Aorta (tissue), 5 donors: Measurements from ENCODE around the gene NACA2. TPM values are rescaled to one million over a fixed set of nuclear protein-coding genes. Genes with fewer than 3 reads are reported as not detected.

ENCODE experiments used
- ATAC-seq: fragments of 200-7000 bp; cut with Tn5 transposase; one replicate; pipeline ENCODE4 v1.9.1; 2022; ENCODE audit warnings: moderate library complexity; ENCODE audit not compliant: low FRiP score
- DNase-seq, 2 donors: peaks; one replicate each; pipeline ENCODE4 v3.0.0-alpha.2; 2020
- H3K27ac ChIP-seq, 2 donors: one replicate each; pipeline ENCODE4 v1.5.1; 2013; ENCODE audit warnings: low read length in 2 of 2, mild to moderate bottlenecking in 2 of 2, moderate library complexity in 2 of 2, control low read depth in 1 of 2, inconsistent platforms in 1 of 2, low read depth in 1 of 2
- H3K27me3 ChIP-seq, 2 donors: one replicate each; pipeline ENCODE4 v1.6.1; 2013; ENCODE audit warnings: control low read depth in 1 of 2, low read length in 1 of 2, mild to moderate bottlenecking in 1 of 2, moderate library complexity in 1 of 2; ENCODE audit not compliant: insufficient read depth in 2 of 2, control insufficient read depth in 1 of 2
- H3K36me3 ChIP-seq, 2 donors: one replicate each; pipeline ENCODE4 v1.6.1; 2013; ENCODE audit warnings: control low read depth in 1 of 2, low read length in 1 of 2, mild to moderate bottlenecking in 1 of 2; ENCODE audit not compliant: insufficient read depth in 2 of 2, control insufficient read depth in 1 of 2
- H3K4me1 ChIP-seq, 2 donors: one replicate each; pipeline ENCODE4 v1.6.1; 2013; ENCODE audit warnings: low read length in 2 of 2, control low read depth in 1 of 2, mild to moderate bottlenecking in 1 of 2, moderate library complexity in 1 of 2; ENCODE audit not compliant: insufficient read depth in 2 of 2, control insufficient read depth in 1 of 2
- H3K4me3 ChIP-seq, 2 donors: one replicate each; pipeline ENCODE4 v1.5.1; 2013; ENCODE audit warnings: low read length in 2 of 2, control low read depth in 1 of 2, mild to moderate bottlenecking in 1 of 2
- H3K9me3 ChIP-seq: one replicate; pipeline ENCODE4 v1.6.1; 2013; ENCODE audit warnings: mild to moderate bottlenecking, low read length; ENCODE audit not compliant: control insufficient read depth
- WGBS, 2 donors: extraction: QIAGEN DNeasy Blood & Tissue Kit; methylation state at CpG; one replicate each; pipeline ENCODE4 v1.1.7; 2013; 5-methylcytosine and 5-hydroxymethylcytosine counted together
- intact Hi-C, 2 donors: fragments of 100-400 bp; cut with DNase I; formaldehyde crosslinking; loops; one replicate each; pipeline versions ENCODE4 v1.14.2 to v1.15.0; 2022
- polyA plus RNA-seq, 2 donors: library from polyadenylated mRNA; stranded (reverse); fragments of 200-250 nt; gene quantifications; one replicate each; pipeline ENCODE4 v1.2.3, GENCODE V29; 2013
- total RNA-seq, 2 donors: library from RNA; stranded (reverse); fragmentation: NEBNext Ultra II Directional; extraction: Animal tissue kit (Norgen Biotek cat#: 25700); gene quantifications; one replicate each; pipeline ENCODE4 v1.2.1, GENCODE V29; 2021
- donor health status: healthy with polysubstance abuse.
- donor health status: Bipolar disorder and iron deficiency.
- donor health status: DM: no; HTN: no; CAD: no.
- donor health status: DM: no; HTN: no; CAD: no.
- donor health status: DM: yes; HTN: yes; CAD: no.

Gene NACA2
- total and polyA plus RNA-seq, 4 donors: 0.20 TPM; not detected in 3

- Histone ChIP-seq H3K36me3 (no peaks in the 10 kb centered on the region), H3K27me3 (no peaks in the 10 kb centered on the region), H3K27ac (no peak overlapping the region), H3K9me3 (no peaks in the 10 kb centered on the region), H3K4me1 (no peaks in the 10 kb centered on the region), H3K4me3 (no peak overlapping the region)
- ATAC-seq: no peak
- intact Hi-C loops: no loop called here
- WGBS, 2 donors: 16 to 17% methylated on average over 2 of the region's 2 CpGs
- DNase-seq: no peak
Observed at GRCh38 chr17:61627658-61628057, 36.6 kb upstream of the NACA2 start.

- Histone ChIP-seq H3K9me3 (no peaks in the 10 kb centered on the region), H3K4me3 (no peak overlapping the region), H3K36me3 (no peaks in the 10 kb centered on the region), H3K27ac (no peak overlapping the region), H3K4me1 (no peaks in the 10 kb centered on the region), H3K27me3 (no peaks in the 10 kb centered on the region)
- no peak for DNase-seq
- intact Hi-C loops: no loop called here
- no peak for ATAC-seq
Observed at GRCh38 chr17:61627125-61627524, 36.1 kb upstream of the NACA2 start.

GRCh38 chr17:61625564-61625963, 34.5 kb upstream of the NACA2 start:
- Histone ChIP-seq H3K27ac (no peak overlapping the region), H3K27me3 (no peaks in the 10 kb centered on the region), H3K4me1 (no peaks in the 10 kb centered on the region), H3K4me3 (no peak overlapping the region), H3K9me3 (peaks cover 3% of the 10 kb centered on the region), H3K36me3 (no peaks in the 10 kb centered on the region)
- no peak for ATAC-seq
- WGBS, 2 donors: 91 to 93% methylated on average over 5 of the region's 5 CpGs
- intact Hi-C loops: no loop called here
- DNase-seq: no peak

- peaks cover 3% of the 10 kb centered on the region for H3K9me3 ChIP-seq
- no peak for DNase-seq
- no peaks in the 10 kb centered on the region for H3K27me3 ChIP-seq
- 44 to 59% methylated on average over 1 of the region's 1 CpG for WGBS, 2 donors
- no peaks in the 10 kb centered on the region for H3K4me1 ChIP-seq
- H3K36me3 ChIP-seq: no peaks in the 10 kb centered on the region
- H3K27ac ChIP-seq: no peak overlapping the region
- no peak for ATAC-seq
- intact Hi-C loops: no loop called here
- H3K4me3 ChIP-seq: no peak overlapping the region
Observed at GRCh38 chr17:61624951-61625350, 33.9 kb upstream of the NACA2 start.

GRCh38 chr17:61621317-61621716, 30.3 kb upstream of the NACA2 start:
- DNase-seq: no peak
- Histone ChIP-seq H3K4me3 (no peak overlapping the region), H3K36me3 (no peaks in the 10 kb centered on the region), H3K9me3 (peaks cover 3% of the 10 kb centered on the region), H3K4me1 (no peaks in the 10 kb centered on the region), H3K27me3 (no peaks in the 10 kb centered on the region), H3K27ac (no peak overlapping the region)
- intact Hi-C loops: no loop called here
- WGBS, 2 donors: 73 to 82% methylated on average over 2 of the region's 2 CpGs
- ATAC-seq: no peak

- Histone ChIP-seq H3K9me3 (peaks cover 3% of the 10 kb centered on the region), H3K27ac (no peak overlapping the region), H3K27me3 (no peaks in the 10 kb centered on the region), H3K4me1 (no peaks in the 10 kb centered on the region), H3K4me3 (no peak overlapping the region), H3K36me3 (no peaks in the 10 kb centered on the region)
- DNase-seq (no peak), ATAC-seq (no peak)
- intact Hi-C loops: no loop called here
- 96 to 97% methylated on average over 1 of the region's 1 CpG for whole genome bisulfite sequencing, 2 donors
Observed at GRCh38 chr17:61619953-61620352, 28.9 kb upstream of the NACA2 start.

- H3K4me3 ChIP-seq: no peak overlapping the region
- H3K4me1 ChIP-seq: no peaks in the 10 kb centered on the region
- H3K9me3 ChIP-seq: peaks cover 3% of the 10 kb centered on the region
- no peaks in the 10 kb centered on the region for H3K36me3 ChIP-seq
- intact Hi-C loops: no loop called here
- WGBS, 2 donors: 77 to 96% methylated on average over 1 of the region's 1 CpG
- ATAC-seq: no peak
- DNase-seq: no peak
- H3K27me3 ChIP-seq: no peaks in the 10 kb centered on the region
- H3K27ac ChIP-seq: no peak overlapping the region
Observed at GRCh38 chr17:61619493-61619892, 28.5 kb upstream of the NACA2 start.

- Histone ChIP-seq H3K4me3 (no peak overlapping the region), H3K36me3 (no peaks in the 10 kb centered on the region), H3K4me1 (no peaks in the 10 kb centered on the region), H3K27ac (no peak overlapping the region), H3K27me3 (no peaks in the 10 kb centered on the region), H3K9me3 (peaks cover 3% of the 10 kb centered on the region)
- 63 to 70% methylated on average over 1 of the region's 1 CpG for WGBS, 2 donors
- no peak for ATAC-seq
- DNase-seq: no peak
- intact Hi-C loops: no loop called here
Observed at GRCh38 chr17:61618950-61619349, 27.9 kb upstream of the NACA2 start.

- no peaks in the 10 kb centered on the region for H3K36me3 ChIP-seq
Observed at GRCh38 chr17:61617330-61617729, 26.3 kb upstream of the NACA2 start.

More at GRCh38 chr17:61617330-61617729, 26.3 kb upstream of the NACA2 start:
- intact Hi-C loops: no loop called here
- no peaks in the 10 kb centered on the region for H3K27me3 ChIP-seq
- ATAC-seq (no peak), DNase-seq (no peak)
- H3K9me3 ChIP-seq: peaks cover 3% of the 10 kb centered on the region
- no peak overlapping the region for H3K4me3 ChIP-seq
- H3K4me1 ChIP-seq: no peaks in the 10 kb centered on the region
- H3K27ac ChIP-seq: no peak overlapping the region
- WGBS, 2 donors: 55 to 65% methylated on average over 4 of the region's 4 CpGs
